Endothelial cell of coronary artery (primary cell): ENCODE data around the gene ATP8B4. TPM values are rescaled to one million over a fixed set of nuclear protein-coding genes. Genes with fewer than 3 reads are reported as not detected.

Source experiments
- total RNA-seq: library from RNA; depleted of rRNA; stranded (reverse); fragments of >200 nt; gene quantifications from 2 replicates; pipeline ENCODE4 v1.2.3, GENCODE V29; 2014

ATP8B4 gene, protein sequence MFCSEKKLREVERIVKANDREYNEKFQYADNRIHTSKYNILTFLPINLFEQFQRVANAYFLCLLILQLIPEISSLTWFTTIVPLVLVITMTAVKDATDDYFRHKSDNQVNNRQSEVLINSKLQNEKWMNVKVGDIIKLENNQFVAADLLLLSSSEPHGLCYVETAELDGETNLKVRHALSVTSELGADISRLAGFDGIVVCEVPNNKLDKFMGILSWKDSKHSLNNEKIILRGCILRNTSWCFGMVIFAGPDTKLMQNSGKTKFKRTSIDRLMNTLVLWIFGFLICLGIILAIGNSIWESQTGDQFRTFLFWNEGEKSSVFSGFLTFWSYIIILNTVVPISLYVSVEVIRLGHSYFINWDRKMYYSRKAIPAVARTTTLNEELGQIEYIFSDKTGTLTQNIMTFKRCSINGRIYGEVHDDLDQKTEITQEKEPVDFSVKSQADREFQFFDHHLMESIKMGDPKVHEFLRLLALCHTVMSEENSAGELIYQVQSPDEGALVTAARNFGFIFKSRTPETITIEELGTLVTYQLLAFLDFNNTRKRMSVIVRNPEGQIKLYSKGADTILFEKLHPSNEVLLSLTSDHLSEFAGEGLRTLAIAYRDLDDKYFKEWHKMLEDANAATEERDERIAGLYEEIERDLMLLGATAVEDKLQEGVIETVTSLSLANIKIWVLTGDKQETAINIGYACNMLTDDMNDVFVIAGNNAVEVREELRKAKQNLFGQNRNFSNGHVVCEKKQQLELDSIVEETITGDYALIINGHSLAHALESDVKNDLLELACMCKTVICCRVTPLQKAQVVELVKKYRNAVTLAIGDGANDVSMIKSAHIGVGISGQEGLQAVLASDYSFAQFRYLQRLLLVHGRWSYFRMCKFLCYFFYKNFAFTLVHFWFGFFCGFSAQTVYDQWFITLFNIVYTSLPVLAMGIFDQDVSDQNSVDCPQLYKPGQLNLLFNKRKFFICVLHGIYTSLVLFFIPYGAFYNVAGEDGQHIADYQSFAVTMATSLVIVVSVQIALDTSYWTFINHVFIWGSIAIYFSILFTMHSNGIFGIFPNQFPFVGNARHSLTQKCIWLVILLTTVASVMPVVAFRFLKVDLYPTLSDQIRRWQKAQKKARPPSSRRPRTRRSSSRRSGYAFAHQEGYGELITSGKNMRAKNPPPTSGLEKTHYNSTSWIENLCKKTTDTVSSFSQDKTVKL
- under 0.01 TPM in 1 of 2 replicates, not detected in the other for total RNA-seq

DNA sequence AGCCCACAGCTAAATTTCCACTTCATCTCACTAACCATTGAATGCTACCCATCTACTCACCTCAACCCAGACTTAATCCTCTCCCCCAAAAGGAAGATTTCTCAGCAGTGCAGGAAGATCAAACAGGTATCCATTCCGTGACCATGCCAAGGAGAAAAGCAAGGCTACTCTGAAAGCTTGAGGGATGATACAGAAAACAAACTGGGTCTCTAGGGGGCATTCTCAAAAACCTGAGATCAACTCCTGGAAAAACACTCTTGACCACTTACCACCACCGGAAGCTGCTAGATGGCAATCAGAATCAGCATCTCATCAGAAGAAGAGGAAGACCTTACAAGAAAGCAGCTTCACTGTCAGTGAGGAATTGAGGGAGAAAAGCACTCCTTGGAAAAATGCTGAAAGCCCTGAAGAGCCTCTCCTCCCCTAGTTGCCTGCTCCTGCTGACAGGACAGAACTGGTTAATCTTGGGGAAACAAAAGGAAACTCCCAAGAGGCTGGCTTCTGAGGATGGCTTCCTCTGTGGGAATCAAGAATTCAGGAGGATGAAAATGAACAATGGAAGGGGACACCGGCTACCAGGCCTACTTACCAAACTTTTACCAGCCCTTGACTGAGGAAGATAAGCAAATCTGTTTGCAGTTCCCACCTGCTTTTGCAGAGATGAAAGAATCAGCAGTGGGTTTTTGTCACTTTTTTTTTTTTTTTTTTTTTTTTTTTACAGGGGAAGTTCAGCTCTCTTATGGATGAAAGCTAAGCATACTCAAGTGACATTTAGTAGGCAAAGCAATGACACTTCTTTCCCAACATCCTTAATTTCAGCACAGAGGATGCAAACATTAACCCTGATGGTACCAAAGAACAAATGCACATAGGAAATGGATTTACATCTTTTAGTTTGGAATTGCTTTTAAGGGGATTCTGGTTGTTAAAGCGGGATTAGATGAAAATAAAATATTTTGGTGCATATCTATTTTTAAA lies at the start of gene ATP8B4:
TSS of gene ATP8B4 (minus strand) at position 171 of the 978 bp plus-strand sequence. CDS start 12,267 bp downstream, outside the sequence.

Other genes starting within 250 kb of the ATP8B4 start
- not detected in 2 replicates for gene SLC27A2, start 63.0 kb upstream of the ATP8B4 start, total RNA-seq
- not detected in 2 replicates for gene HDC, start 146.5 kb upstream of the ATP8B4 start, total RNA-seq
- gene GABPB1, start 236.0 kb upstream of the ATP8B4 start, total RNA-seq: 66.9 and 97.1 TPM in 2 replicates